ENCODE data around the gene LRRC37B.
"Not testable (repeated sequence)": the region's sequence is repeated elsewhere in the genome, so short reads cannot be mapped to it uniquely, and the experiment has no call there.

Gene LRRC37B

DNA sequence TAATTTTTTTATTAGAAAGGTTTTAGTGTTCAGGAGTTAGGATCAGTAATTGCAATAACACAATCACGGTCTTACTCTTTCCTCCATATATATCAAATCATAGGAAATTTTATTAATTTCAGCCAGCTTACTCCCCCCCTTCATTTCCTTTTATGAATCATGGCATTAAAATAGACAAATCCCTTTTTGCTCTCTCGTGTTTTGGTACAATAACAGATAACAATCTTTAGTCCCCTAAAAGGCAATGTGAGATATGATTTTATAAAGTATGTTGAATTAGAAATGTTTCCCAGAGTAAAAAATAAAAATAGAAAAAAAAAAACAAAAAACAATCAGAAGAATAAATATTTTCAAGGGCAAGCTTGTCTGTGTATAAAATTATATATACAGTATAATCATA, 92.5 kb downstream of the LRRC37B start:
- no peak for DNase-seq

DNA sequence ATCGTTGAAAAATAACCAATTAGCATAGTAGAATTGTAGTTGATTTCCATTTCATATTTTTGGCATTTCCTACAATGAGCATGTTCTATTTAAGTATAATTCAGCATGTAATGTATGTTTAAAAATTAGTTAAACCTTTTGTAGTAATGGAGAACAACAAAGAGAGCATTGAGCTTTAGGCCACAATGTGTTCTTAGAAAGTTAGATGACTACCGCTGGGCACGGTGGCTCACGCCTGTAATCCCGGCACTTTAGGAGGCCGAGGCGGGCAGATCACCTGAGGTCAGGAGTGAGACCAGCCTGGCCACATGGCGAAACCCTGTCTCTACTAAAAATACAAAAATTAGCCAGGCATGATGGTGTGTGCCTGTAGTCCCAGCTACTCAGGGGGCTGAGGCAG, 93.1 kb downstream of the LRRC37B start:
- DNase-seq = not testable (repeated sequence)

DNA sequence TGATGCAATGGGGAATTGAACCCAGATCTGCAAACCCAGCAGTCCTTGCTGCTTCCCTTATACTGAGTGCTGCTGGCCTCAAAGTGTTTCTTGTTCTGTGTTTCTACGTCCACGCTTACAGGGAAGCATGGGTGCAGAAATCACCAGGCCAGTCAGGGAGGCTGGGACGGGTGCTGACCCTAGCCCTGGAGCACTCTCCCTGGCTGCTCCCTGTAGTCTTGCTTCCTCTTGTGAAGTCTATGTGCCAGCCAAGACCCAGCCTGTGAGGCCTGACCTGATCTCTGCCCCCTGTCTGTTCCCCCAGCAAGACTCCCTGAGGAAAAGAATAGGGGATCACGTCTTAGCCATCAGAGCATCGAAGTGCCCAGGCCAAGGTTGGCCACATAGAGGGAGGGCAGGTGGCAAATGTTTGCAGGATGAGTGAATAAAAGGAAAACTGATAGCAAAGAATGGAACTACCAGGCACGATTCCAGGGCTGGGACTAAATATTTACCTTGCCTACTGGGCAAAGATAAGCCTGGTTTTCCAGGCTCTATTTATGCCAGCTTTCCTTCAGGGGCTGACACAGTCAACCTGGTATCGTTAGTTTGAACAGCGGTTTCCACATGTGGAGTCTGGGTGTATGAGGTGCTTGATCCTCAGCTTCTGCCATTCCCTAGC, 93.9 kb downstream of the LRRC37B start:
- DNase-seq = no peak

GRCh38 chr17:32102172-32102571, 95.0 kb downstream of the LRRC37B start:
- DNase-seq = no peak

DNA sequence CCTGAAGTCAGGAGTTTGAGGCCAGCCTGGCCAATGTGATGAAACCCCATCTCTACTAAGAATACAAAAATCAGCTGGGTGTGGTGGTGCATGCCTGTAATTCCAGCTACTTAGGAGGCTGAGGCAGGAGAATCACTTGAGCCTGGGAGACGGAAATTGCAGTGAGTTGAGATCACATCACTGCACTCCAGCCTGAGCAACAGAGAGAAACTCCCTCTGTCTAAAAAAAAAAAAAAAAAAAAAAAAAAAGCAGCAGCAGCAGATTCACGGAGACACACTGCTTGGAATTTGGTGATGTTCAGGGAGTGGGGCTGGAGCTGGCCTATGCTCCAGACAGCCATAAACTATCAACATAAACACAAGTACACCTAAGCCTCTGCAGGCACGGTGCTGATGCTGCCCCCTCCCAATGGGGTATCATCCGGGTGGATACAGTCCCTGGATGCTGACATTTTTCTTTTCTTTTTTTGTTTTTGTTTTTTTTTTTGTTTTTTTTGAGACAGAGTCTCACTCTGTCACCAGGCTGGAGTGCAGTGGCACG, 95.5 kb downstream of the LRRC37B start:
- no peak for DNase-seq

Measured in stimulated activated CD8-positive, alpha-beta memory T cell treated with anti-CD3 and anti-CD28 coated beads, Interleukin-4, amount 100 ng/mL, for 48 hours (primary cell).